Sigmoid colon (tissue), 7 donors: ENCODE results near the gene NECTIN2. TPM values are rescaled to one million over a fixed set of nuclear protein-coding genes. Genes with fewer than 3 reads are reported as not detected.
"Not testable (repeated sequence)": the region's sequence is repeated elsewhere in the genome, so short reads cannot be mapped to it uniquely, and the experiment has no call there.

Experiments used
- DNase-seq: peaks from one replicate; pipeline ENCODE4 v3.0.0-alpha.2; 2019
- H3K27ac ChIP-seq, 4 donors: fragments of 200-600 bp; sonication (generic); one replicate each; pipeline ENCODE4 v1.5.1; 2016 to 2019; ENCODE audit warnings: mild to moderate bottlenecking in 1 of 4
- H3K27me3 ChIP-seq, 3 donors: fragments of 200-600 bp; sonication (generic); one replicate each; pipeline ENCODE4 v1.5.1; 2019; ENCODE audit warnings: mild to moderate bottlenecking in 1 of 3
- H3K36me3 ChIP-seq, 4 donors: fragments of 200-600 bp; sonication (generic); one replicate each; pipeline ENCODE4 v1.5.1; 2016 to 2019
- H3K4me1 ChIP-seq, 4 donors: fragments of 200-600 bp; sonication (generic); one replicate each; pipeline ENCODE4 v1.5.1; 2017 to 2019
- H3K4me3 ChIP-seq, 4 donors: fragments of 200-600 bp; sonication (generic); one replicate each; pipeline ENCODE4 v1.5.1; 2017 to 2019; ENCODE audit warnings: mild to moderate bottlenecking in 2 of 4, moderate library complexity in 1 of 4
- H3K9me3 ChIP-seq, 4 donors: fragments of 200-600 bp in 3 of 4; sonication (generic) in 3 of 4; one replicate each; pipeline versions ENCODE4 v1.5.1 to v1.6.1; 2013 to 2019
- EP300 ChIP-seq, 4 donors: sonication (generic); formaldehyde crosslinking; IDR thresholded peaks; one replicate each; pipeline ENCODE4 v1.6.1; 2017; ENCODE audit warnings: antibody characterized with exemption in 4 of 4
- POLR2A ChIP-seq, 2 donors: fragments of 450-650 bp; IDR thresholded peaks; one replicate each; pipeline ENCODE4 v1.6.1; 2016; ENCODE audit warnings: antibody characterized with exemption in 2 of 2, mild to moderate bottlenecking in 2 of 2, moderate library complexity in 2 of 2
- POLR2AphosphoS5 ChIP-seq, 4 donors: sonication (generic); formaldehyde crosslinking; IDR thresholded peaks; one replicate each; pipeline ENCODE4 v1.6.1; 2017; ENCODE audit warnings: antibody characterized with exemption in 4 of 4
- WGBS, 2 donors: extraction: QIAGEN DNeasy Blood & Tissue Kit; methylation state at CpG; one replicate each; pipeline ENCODE4 v1.1.7; 2013; 5-methylcytosine and 5-hydroxymethylcytosine counted together
- intact Hi-C: fragments of 100-400 bp; cut with DNase I; formaldehyde crosslinking; loops from one replicate; pipeline ENCODE4 v1.15.1; 2023
- polyA plus RNA-seq, 3 donors: library from polyadenylated mRNA; stranded (reverse); fragments of 200-250 nt; gene quantifications; one replicate each; pipeline ENCODE4 v1.2.3, GENCODE V29; 2013
- total RNA-seq, 4 donors: library from RNA; depleted of rRNA; stranded (reverse); fragments of >200 nt; gene quantifications; one replicate each; pipeline ENCODE4 v1.1.0, GENCODE V29; 2016
- TF ChIP-seq, protein P1 (sequence below), 4 experiments: fragments of 450-650 bp in 3 of 4; fragments of 200-600 bp in 1 of 4; IDR thresholded peaks; one replicate each; pipeline ENCODE4 v1.5.1; 2016 to 2019; ENCODE audit warnings: antibody characterized with exemption in 4 of 4, mild to moderate bottlenecking in 3 of 4, moderate library complexity in 2 of 4
- donor health status: healthy with polysubstance abuse.
- donor health status: Bipolar disorder and iron deficiency.
- donor health status: healthy.

The NECTIN2 gene
- total and polyA plus RNA-seq, 7 donors: 15.6 to 68.6 (median 27.3) TPM

DNA sequence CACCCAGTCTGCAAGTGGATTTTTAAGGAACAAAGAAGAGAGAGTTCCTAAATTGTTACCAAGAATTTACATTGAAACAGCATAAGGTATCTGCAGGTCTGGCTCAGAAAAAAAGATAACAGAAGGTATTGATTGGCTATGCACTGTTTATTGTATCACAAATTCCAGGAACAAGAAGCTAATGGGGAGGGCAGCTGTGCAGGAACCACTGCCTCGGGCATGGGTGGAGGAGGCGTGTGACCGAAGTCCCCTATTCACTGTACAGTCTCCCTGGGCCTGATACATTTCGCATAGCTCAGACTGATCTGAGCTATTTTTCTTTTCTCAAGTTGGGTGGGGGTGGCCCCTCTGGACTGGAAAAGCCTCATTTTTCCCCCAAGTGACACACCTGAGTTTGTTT is 11.7 kb downstream of the NECTIN2 start:
- TF ChIP-seq, protein P1, sequence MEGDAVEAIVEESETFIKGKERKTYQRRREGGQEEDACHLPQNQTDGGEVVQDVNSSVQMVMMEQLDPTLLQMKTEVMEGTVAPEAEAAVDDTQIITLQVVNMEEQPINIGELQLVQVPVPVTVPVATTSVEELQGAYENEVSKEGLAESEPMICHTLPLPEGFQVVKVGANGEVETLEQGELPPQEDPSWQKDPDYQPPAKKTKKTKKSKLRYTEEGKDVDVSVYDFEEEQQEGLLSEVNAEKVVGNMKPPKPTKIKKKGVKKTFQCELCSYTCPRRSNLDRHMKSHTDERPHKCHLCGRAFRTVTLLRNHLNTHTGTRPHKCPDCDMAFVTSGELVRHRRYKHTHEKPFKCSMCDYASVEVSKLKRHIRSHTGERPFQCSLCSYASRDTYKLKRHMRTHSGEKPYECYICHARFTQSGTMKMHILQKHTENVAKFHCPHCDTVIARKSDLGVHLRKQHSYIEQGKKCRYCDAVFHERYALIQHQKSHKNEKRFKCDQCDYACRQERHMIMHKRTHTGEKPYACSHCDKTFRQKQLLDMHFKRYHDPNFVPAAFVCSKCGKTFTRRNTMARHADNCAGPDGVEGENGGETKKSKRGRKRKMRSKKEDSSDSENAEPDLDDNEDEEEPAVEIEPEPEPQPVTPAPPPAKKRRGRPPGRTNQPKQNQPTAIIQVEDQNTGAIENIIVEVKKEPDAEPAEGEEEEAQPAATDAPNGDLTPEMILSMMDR (IDR thresholded peaks at IDR 0.05): no peak
- TF ChIP-seq POLR2AphosphoS5 (IDR thresholded peaks at IDR 0.05) (no peak), POLR2A (IDR thresholded peaks at IDR 0.05) (no peak), EP300 (IDR thresholded peaks at IDR 0.05) (no peak)
- H3K4me3 ChIP-seq: no peak overlapping the region
- H3K4me1 ChIP-seq: peaks cover 0 to 7% (median 0%) of the 10 kb centered on the region in 4 donors
- H3K9me3 ChIP-seq: no peaks in the 10 kb centered on the region
- intact Hi-C loops: no loop called here
- 41 to 79% methylated on average over 4 of the region's 4 CpGs for WGBS, 2 donors
- no peak overlapping the region for H3K27ac ChIP-seq
- no peak for DNase-seq
- peaks cover 0 to 3% (median 0%) of the 10 kb centered on the region in 4 donors for H3K36me3 ChIP-seq
- H3K27me3 ChIP-seq: no peaks in the 10 kb centered on the region

DNA sequence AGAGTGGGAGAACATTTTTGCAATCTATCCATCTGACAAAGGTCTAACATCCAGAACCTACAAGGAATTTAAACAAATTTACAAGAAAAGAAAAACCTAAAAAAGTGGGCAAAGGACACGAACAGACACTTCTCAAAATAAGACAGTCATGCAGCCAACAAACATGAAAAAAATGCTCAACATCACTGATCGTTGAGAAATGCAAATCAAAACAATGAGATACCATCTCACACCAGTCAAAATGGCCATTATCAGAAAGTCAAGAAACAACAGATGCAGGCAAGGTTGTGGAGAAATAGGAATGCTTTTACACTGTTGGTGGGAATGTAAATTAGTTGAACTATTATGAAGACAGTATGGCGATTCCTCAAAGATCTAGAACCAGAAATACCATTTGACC is 15.5 kb downstream of the NECTIN2 start:
- DNase-seq, H3K4me1 ChIP-seq, H3K27me3 ChIP-seq, H3K9me3 ChIP-seq, H3K27ac ChIP-seq, intact Hi-C loops, H3K4me3 ChIP-seq: not testable (repeated sequence)
- WGBS, 2 donors: 88% methylated on average over 3 of the region's 3 CpGs
- peaks cover 0 to 18% (median 7%) of the 10 kb centered on the region in 4 donors for H3K36me3 ChIP-seq

DNA sequence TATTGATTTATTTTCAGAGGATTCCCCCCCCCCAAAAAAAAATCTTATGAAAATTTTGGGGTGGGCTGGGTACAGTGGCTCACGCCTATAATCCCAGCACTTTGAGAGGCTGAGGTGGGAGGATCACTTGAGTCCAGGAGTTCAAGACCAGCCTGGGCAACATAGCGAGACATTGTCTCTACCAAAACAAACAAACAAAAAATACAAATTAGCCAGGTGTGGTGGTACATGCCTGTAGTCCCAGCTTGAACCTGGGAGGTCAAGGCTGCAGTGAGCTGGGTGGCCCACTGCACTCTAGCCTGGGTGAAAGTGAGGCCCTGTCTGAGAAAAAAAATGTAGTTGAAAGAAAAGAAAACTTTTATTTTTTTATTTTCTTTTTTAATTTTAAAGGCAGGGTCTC is 17.9 kb downstream of the NECTIN2 start:
- no peak for TF ChIP-seq POLR2A (IDR thresholded peaks at IDR 0.05)
- no peak for TF ChIP-seq EP300 (IDR thresholded peaks at IDR 0.05)
- TF ChIP-seq, protein P1 (IDR thresholded peaks at IDR 0.05): no peak
- TF ChIP-seq POLR2AphosphoS5 (IDR thresholded peaks at IDR 0.05): no peak
- H3K4me3 ChIP-seq: no peak overlapping the region
- H3K27ac ChIP-seq: no peak overlapping the region
- no peak for DNase-seq
- no peaks in the 10 kb centered on the region for H3K27me3 ChIP-seq
- H3K36me3 ChIP-seq: peaks cover 0 to 29% (median 7%) of the 10 kb centered on the region in 4 donors
- H3K4me1 ChIP-seq: no peaks in the 10 kb centered on the region
- 79 to 90% methylated on average over 2 of the region's 2 CpGs for WGBS, 2 donors
- intact Hi-C loops: no loop called here
- no peaks in the 10 kb centered on the region for H3K9me3 ChIP-seq

DNA sequence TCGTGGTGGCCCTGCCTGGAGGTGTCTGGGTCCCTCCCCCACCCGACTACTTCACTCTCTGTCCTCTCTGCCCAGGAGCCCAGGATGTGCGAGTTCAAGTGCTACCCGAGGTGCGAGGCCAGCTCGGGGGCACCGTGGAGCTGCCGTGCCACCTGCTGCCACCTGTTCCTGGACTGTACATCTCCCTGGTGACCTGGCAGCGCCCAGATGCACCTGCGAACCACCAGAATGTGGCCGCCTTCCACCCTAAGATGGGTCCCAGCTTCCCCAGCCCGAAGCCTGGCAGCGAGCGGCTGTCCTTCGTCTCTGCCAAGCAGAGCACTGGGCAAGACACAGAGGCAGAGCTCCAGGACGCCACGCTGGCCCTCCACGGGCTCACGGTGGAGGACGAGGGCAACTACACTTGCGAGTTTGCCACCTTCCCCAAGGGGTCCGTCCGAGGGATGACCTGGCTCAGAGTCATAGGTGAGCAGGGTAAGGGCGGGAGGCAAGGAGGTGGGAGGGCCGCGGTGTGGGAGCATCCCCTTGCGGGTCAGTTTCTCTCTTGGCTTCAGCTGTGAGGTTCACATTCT is 19.2 kb downstream of the NECTIN2 start:
- H3K4me3 ChIP-seq: no peak overlapping the region
- TF ChIP-seq, protein P1 (IDR thresholded peaks at IDR 0.05): no peak
- TF ChIP-seq POLR2A (IDR thresholded peaks at IDR 0.05): no peak
- no peak for TF ChIP-seq POLR2AphosphoS5 (IDR thresholded peaks at IDR 0.05)
- TF ChIP-seq EP300 (IDR thresholded peaks at IDR 0.05): no peak
- intact Hi-C loops: no loop called here
- no peaks in the 10 kb centered on the region for H3K9me3 ChIP-seq
- no peaks in the 10 kb centered on the region for H3K27me3 ChIP-seq
- no peak for DNase-seq
- no peaks in the 10 kb centered on the region for H3K4me1 ChIP-seq
- H3K27ac ChIP-seq: no peak overlapping the region
- whole genome bisulfite sequencing, 2 donors: 93 to 95% methylated on average over 27 of the region's 27 CpGs
- peaks cover 0 to 29% (median 7%) of the 10 kb centered on the region in 4 donors for H3K36me3 ChIP-seq

DNA sequence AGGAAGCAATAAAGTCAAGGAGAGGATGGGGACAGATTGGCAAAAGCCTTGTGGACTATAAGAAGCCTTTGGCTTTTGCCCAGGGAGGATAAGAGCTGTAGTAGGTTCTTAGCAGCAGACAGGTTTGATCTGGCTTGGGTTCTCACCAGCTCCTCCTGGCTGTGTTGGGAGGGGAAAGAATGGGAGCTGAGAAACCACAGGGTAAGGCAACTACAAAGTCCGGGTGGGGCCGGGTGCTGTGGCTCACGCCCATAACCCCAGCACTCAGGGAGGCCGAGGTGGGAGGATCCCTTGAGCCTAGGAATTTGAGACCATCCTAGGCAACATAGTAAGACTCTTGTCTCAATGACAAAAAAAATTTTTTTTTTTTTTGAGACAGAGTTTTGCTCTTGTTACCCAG is 20.6 kb downstream of the NECTIN2 start:
- Histone ChIP-seq H3K27me3 (no peaks in the 10 kb centered on the region), H3K4me3 (no peak overlapping the region), H3K4me1 (no peaks in the 10 kb centered on the region), H3K9me3 (no peaks in the 10 kb centered on the region), H3K27ac (no peak overlapping the region), H3K36me3 (peaks cover 0 to 29% (median 7%) of the 10 kb centered on the region in 4 donors)
- intact Hi-C loops: no loop called here
- WGBS, 2 donors: 27 to 78% methylated on average over 4 of the region's 4 CpGs
- TF ChIP-seq EP300 (IDR thresholded peaks at IDR 0.05): no peak
- TF ChIP-seq, protein P1 (IDR thresholded peaks at IDR 0.05): no peak
- no peak for TF ChIP-seq POLR2A (IDR thresholded peaks at IDR 0.05)
- TF ChIP-seq POLR2AphosphoS5 (IDR thresholded peaks at IDR 0.05): no peak
- no peak for DNase-seq
